ENCODE measurements around the gene FGF22.

FGF22 gene

DNA sequence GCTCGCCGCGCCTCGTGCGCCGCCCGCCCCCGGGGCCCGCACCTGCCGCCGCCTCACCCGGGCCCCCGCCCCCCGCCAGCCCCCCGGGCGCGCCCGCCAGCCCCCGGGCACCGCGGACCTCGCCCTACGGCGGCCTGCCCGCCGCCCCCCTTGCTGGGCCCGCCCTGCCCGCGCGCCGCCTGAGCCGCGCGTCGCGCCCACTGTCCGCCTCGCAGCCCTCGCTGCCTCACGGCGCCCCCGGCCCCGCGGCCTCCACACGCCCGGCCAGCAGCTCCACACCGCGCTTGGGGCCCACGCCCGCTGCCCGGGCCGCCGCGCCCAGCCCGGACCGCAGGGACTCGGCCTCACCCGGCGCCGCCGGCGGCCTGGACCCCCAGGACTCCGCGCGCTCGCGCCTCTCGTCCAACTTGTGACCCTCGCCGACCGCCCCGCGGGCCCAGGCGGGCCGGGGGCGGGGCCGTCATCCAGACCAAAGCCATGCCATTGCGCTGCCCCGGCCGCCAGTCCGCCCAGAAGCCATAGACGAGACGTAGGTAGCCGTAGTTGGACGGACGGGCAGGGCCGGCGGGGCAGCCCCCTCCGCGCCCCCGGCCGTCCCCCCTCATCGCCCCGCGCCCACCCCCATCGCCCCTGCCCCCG, 23.5 kb upstream of the FGF22 start:
- TF ChIP-seq, protein P1, sequence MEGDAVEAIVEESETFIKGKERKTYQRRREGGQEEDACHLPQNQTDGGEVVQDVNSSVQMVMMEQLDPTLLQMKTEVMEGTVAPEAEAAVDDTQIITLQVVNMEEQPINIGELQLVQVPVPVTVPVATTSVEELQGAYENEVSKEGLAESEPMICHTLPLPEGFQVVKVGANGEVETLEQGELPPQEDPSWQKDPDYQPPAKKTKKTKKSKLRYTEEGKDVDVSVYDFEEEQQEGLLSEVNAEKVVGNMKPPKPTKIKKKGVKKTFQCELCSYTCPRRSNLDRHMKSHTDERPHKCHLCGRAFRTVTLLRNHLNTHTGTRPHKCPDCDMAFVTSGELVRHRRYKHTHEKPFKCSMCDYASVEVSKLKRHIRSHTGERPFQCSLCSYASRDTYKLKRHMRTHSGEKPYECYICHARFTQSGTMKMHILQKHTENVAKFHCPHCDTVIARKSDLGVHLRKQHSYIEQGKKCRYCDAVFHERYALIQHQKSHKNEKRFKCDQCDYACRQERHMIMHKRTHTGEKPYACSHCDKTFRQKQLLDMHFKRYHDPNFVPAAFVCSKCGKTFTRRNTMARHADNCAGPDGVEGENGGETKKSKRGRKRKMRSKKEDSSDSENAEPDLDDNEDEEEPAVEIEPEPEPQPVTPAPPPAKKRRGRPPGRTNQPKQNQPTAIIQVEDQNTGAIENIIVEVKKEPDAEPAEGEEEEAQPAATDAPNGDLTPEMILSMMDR (IDR thresholded peaks at IDR 0.05), result no peak
- no peak for TF ChIP-seq ZFX (IDR thresholded peaks at IDR 0.05; ENCODE audit: borderline replicate concordance)
- no peak overlapping the region for H3K27ac ChIP-seq

DNA sequence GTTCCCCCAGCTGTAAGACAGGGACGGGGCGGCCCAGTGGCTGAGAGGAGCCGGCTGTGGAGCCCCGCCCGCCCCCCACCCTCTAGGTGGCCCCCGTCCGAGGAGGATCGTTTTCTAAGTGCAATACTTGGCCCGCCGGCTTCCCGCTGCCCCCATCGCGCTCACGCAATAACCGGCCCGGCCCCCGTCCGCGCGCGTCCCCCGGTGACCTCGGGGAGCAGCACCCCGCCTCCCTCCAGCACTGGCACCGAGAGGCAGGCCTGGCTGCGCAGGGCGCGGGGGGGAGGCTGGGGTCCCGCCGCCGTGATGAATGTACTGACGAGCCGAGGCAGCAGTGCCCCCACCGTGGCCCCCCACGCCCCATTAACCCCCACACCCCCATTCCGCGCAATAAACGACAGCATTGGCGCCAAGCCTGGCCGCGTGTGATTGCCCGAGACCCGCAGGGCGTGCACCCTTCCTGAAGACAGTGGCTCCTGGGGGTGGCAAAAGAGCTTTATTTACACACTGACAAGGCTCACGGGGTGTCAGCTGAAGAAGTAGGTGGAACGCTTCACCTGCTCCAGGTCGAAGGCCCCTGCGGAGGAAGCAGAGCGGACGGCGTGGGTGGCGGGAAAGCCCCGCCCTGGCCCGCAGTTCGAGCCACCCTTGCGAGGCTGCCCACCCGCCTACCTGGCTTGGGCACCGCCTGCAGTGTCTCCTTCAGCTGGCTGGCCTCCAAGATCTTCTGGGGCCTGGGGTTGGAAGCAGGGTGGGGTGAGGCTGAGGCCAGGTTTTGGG, 22.7 kb upstream of the FGF22 start:
- no peak overlapping the region for H3K27ac ChIP-seq
- TF ChIP-seq ZFX (IDR thresholded peaks at IDR 0.05; ENCODE audit: borderline replicate concordance), result no peak
- TF ChIP-seq, protein P1 (IDR thresholded peaks at IDR 0.05), result no peak

DNA sequence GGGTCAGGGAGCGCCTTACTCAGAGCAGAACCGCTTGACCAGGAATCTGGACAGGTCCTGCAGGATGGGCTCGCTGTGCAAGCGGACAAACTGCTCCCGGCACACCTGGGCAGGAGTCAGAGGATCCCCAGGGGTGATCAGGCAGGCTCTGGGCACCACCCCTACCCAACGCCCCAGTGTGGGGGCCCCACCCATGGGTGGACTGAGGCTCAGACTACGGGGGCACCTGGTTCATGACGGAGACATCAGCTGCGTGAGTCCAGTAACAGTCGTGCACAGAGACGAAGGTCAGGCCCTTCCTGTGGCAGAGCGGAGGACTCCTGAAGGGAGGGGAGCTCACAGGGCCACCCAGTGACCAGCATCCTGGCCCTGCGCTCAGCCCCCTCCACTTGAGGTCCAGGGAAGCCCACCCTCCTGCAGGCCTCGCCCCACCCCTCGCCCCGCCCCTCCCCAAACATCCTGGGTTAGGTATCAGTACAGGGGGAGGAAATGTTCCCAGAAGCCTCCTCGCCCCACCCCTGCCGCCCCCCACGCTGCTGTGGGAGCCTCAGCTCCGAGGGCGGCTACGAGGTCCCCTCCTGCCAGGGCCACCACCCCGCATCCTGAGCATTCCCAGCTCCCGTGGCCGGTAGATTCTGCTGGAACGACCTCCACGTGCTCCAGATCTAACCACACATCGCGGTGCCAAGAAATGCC, 22.0 kb upstream of the FGF22 start:
- TF ChIP-seq, protein P1 (IDR thresholded peaks at IDR 0.05), result no peak
- TF ChIP-seq ZFX (IDR thresholded peaks at IDR 0.05; ENCODE audit: borderline replicate concordance), result no peak

DNA sequence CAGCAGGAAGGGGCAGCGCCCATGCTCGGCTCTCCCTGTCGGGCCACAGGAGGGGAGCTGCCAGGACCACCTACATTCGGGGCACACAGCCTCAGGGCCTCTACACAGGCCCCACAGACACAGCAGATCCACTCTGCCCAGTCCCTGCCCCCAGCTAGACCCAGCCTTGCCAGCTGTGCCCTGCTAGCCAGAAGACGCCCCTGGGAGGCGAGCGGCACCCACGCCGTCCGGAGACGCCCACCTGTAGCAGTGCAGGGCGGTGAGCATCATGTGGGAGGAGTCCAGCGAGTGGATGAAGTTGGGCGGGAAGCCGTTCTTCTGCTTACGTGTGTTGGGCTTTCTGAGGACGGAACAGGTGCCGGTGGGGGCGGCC, 21.4 kb upstream of the FGF22 start:
- TF ChIP-seq, protein P1 (IDR thresholded peaks at IDR 0.05), result no peak
- no peak for TF ChIP-seq ZFX (IDR thresholded peaks at IDR 0.05; ENCODE audit: borderline replicate concordance)
- no peak overlapping the region for H3K27ac ChIP-seq

More for the DNA sequence above, 22.0 kb upstream of the FGF22 start:
- H3K27ac ChIP-seq, result no peak overlapping the region

DNA sequence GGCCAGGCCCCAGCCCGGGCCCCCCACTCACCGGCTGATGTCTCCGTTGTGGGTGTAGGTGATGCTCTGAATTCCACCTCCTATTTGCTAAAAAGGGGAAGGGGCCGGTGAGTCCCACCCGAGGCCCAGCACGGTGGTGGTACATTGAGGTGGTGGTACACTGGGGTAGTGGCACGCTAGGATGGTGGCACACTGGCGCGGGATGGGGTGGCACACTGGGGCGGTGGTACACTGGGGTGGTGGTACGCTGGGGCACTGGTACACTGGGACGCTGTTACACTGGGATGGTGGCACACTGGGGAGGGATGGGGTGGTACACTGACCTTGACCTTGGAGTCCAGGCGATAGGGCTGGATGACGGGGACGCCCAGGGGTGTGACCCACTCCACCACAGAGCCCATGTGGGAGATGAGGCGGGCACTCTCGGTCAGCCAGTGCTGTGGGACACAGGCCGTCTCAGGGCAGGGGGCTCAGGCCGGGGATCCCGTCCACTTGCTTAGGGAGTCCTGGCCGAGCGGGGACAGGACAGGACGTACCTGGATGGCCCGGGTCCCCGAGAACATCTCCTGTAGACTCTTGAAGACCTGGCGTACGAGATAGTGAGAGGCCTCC, 20.9 kb upstream of the FGF22 start:
- TF ChIP-seq ZFX (IDR thresholded peaks at IDR 0.05; ENCODE audit: borderline replicate concordance), result no peak
- TF ChIP-seq, protein P1 (IDR thresholded peaks at IDR 0.05), result no peak
- no peak overlapping the region for H3K27ac ChIP-seq

DNA sequence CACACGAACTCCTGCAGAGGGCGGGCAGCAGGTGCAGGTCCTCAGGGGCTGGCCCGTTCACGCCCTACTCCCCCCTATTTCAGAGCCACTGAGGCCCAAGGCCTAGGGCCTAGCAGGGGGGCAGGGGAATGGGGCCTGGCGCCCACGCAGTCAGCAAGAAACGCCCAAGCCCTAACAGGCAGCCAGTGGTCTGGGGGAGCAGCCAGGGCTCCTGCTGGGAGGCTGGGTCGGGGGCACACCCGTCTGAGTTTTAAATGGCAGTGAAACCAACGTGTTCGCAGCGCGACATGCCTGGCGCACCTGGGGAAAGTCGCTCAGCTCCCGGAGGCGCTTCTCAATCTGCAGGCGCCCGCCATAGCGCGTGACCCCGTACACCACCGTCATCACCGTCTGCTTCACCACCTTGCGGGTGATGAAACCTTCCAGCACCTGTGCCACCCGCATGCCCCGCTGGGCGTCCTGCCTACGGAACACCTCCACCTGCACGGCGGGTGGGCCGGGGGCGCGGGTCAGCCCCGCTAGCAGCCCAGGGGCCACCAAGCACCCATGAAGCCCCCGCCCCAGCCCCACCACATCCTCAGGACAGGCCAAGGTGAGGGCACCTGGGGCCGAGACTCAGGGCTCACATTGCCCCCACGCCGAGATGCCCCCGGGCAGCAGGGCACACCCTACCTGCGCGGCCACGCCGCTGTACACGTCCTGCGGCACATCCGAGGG, 20.2 kb upstream of the FGF22 start:
- TF ChIP-seq, protein P1 (IDR thresholded peaks at IDR 0.05), result no peak
- TF ChIP-seq ZFX (IDR thresholded peaks at IDR 0.05; ENCODE audit: borderline replicate concordance), result no peak
- no peak overlapping the region for H3K27ac ChIP-seq
